HEK293 (cell line): Measurements from ENCODE around the gene DGKQ.

Experiments
- KLF10 ChIP-seq: fragments of 450-650 bp; IDR thresholded peaks from 2 replicates; pipeline ENCODE4 v1.5.1; 2018; ENCODE audit warnings: missing biosample characterization, mild to moderate bottlenecking, missing genetic modification characterization
- PRDM1 ChIP-seq: fragments of 450-650 bp; formaldehyde crosslinking; IDR thresholded peaks from 2 replicates; pipeline ENCODE4; 2016; ENCODE audit warnings: missing biosample characterization, missing genetic modification characterization
- RBAK ChIP-seq: fragments of 450-650 bp; formaldehyde crosslinking; IDR thresholded peaks from 2 replicates; pipeline ENCODE4 v1.5.1; 2016; ENCODE audit warnings: missing biosample characterization, missing genetic modification characterization
- SCRT2 ChIP-seq: fragments of 450-650 bp; formaldehyde crosslinking; IDR thresholded peaks from 2 replicates; pipeline ENCODE4 v1.5.1; 2016; ENCODE audit warnings: missing biosample characterization, missing genetic modification characterization
- SP2 ChIP-seq: fragments of 450-650 bp; formaldehyde crosslinking; IDR thresholded peaks from 2 replicates; pipeline ENCODE4 v1.5.1; 2016; ENCODE audit warnings: missing biosample characterization, missing genetic modification characterization
- SP7 ChIP-seq: fragments of 450-650 bp; formaldehyde crosslinking; IDR thresholded peaks from 2 replicates; pipeline ENCODE4 v1.5.1; 2016; ENCODE audit warnings: missing biosample characterization, missing genetic modification characterization
- TRIM28 ChIP-seq: IDR thresholded peaks from 2 replicates; pipeline ENCODE4 v1.6.1; 2011; ENCODE audit warnings: low read length, control low read depth, borderline replicate concordance
- ZEB2 ChIP-seq: fragments of 450-650 bp; formaldehyde crosslinking; IDR thresholded peaks from 2 replicates; pipeline ENCODE4 v1.5.1; 2016; ENCODE audit warnings: missing biosample characterization, missing genetic modification characterization
- ZFP37 ChIP-seq: fragments of 450-650 bp; formaldehyde crosslinking; IDR thresholded peaks from 2 replicates; pipeline ENCODE4 v1.5.1; 2016; ENCODE audit warnings: missing biosample characterization, missing genetic modification characterization
- ZNF114 ChIP-seq: fragments of 450-650 bp; formaldehyde crosslinking; IDR thresholded peaks from 2 replicates; pipeline ENCODE4 v1.5.0; 2017; ENCODE audit warnings: missing biosample characterization, missing genetic modification characterization
- ZNF121 ChIP-seq: fragments of 450-650 bp; formaldehyde crosslinking; IDR thresholded peaks from 2 replicates; pipeline ENCODE4 v1.5.1; 2016; ENCODE audit warnings: missing biosample characterization, missing genetic modification characterization
- ZNF169 ChIP-seq: fragments of 450-650 bp; formaldehyde crosslinking; IDR thresholded peaks from 2 replicates; pipeline ENCODE4 v1.5.1; 2016; ENCODE audit warnings: missing biosample characterization, missing genetic modification characterization
- ZNF239 ChIP-seq: fragments of 450-650 bp; formaldehyde crosslinking; IDR thresholded peaks from 2 replicates; pipeline ENCODE4 v1.5.1; 2016; ENCODE audit warnings: missing biosample characterization, missing genetic modification characterization
- TF ChIP-seq, protein P1 (sequence below): fragments of 450-650 bp; formaldehyde crosslinking; IDR thresholded peaks from 2 replicates; pipeline ENCODE4 v1.5.1; 2017; ENCODE audit warnings: missing biosample characterization, missing genetic modification characterization
- TF ChIP-seq, protein P2 (sequence below): fragments of 450-650 bp; formaldehyde crosslinking; IDR thresholded peaks from 2 replicates; pipeline ENCODE4 v1.5.0; 2017; ENCODE audit warnings: missing biosample characterization, missing genetic modification characterization, borderline replicate concordance
- TF ChIP-seq, protein P3 (sequence below): fragments of 450-650 bp; formaldehyde crosslinking; IDR thresholded peaks from 2 replicates; pipeline ENCODE4 v1.5.1; 2016; ENCODE audit warnings: missing biosample characterization, missing genetic modification characterization, borderline replicate concordance
- TF ChIP-seq, protein P4 (sequence below): fragments of 450-650 bp; formaldehyde crosslinking; IDR thresholded peaks from 2 replicates; pipeline ENCODE4 v1.5.1; 2016; ENCODE audit warnings: missing biosample characterization, missing genetic modification characterization
- TF ChIP-seq, protein P5 (sequence below): fragments of 450-650 bp; formaldehyde crosslinking; IDR thresholded peaks from 2 replicates; pipeline ENCODE4 v1.5.1; 2016; ENCODE audit warnings: missing biosample characterization, missing genetic modification characterization
- TF ChIP-seq, protein P6 (sequence below): fragments of 450-650 bp; formaldehyde crosslinking; IDR thresholded peaks from 2 replicates; pipeline ENCODE4 v1.5.1; 2016; ENCODE audit warnings: missing biosample characterization, missing genetic modification characterization

Gene DGKQ

DNA sequence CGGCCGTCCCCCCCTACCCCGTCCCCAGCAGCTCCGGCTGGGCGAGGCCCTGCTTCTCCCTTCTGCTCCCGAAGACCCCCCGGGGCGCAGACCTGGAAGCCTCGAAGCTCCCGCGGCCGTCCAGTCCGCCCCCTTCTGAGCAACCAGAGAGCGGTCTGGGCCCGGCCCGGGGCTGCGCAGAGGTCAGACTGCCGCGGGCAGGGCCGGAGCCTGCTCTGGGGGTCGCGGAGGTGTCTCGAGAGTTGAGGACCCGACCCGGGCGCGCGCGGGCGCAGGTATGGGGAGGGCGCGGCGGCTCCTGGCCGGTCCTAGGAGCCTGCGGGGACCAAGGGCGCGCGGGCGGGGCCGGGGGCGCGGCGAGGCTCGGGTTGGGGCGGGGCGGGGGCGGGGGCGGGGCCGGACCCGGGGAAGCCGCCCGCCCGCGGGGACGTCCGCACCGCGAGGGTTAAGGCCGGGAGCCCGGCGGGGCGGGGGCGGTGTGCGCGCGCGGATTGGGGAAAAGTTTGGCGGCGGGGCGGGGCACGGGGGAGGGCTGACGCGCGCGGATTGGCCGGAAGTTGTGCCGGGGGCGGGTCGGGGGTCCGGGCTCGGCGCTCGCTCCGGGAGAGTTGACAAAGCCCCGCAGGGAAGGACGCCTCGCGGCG, 37.8 kb upstream of the DGKQ start, which contains the start of gene FGFRL1 (continued):
- TF ChIP-seq, protein P1, sequence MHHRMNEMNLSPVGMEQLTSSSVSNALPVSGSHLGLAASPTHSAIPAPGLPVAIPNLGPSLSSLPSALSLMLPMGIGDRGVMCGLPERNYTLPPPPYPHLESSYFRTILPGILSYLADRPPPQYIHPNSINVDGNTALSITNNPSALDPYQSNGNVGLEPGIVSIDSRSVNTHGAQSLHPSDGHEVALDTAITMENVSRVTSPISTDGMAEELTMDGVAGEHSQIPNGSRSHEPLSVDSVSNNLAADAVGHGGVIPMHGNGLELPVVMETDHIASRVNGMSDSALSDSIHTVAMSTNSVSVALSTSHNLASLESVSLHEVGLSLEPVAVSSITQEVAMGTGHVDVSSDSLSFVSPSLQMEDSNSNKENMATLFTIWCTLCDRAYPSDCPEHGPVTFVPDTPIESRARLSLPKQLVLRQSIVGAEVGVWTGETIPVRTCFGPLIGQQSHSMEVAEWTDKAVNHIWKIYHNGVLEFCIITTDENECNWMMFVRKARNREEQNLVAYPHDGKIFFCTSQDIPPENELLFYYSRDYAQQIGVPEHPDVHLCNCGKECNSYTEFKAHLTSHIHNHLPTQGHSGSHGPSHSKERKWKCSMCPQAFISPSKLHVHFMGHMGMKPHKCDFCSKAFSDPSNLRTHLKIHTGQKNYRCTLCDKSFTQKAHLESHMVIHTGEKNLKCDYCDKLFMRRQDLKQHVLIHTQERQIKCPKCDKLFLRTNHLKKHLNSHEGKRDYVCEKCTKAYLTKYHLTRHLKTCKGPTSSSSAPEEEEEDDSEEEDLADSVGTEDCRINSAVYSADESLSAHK (tag by site-specific recombination), result no peak
- TF ChIP-seq ZNF169 (tag by site-specific recombination) (no peak), ZEB2 (tag by site-specific recombination) (peak; percentile 80), SP2 (tag by site-specific recombination) (0 out of 2 replicates have a peak, but pooled peaks have one; percentile 14), ZNF114 (tag by site-specific recombination) (no peak), ZFP37 (tag by site-specific recombination) (no peak), TRIM28 (no peak), ZNF121 (tag by site-specific recombination) (no peak), KLF10 (tag by site-specific recombination) (peak; percentile 92), SCRT2 (no peak), SP7 (tag by site-specific recombination) (no peak), ZNF239 (no peak), RBAK (tag by site-specific recombination) (no peak), PRDM1 (tag by site-specific recombination) (no peak)
- TF ChIP-seq, protein P2, sequence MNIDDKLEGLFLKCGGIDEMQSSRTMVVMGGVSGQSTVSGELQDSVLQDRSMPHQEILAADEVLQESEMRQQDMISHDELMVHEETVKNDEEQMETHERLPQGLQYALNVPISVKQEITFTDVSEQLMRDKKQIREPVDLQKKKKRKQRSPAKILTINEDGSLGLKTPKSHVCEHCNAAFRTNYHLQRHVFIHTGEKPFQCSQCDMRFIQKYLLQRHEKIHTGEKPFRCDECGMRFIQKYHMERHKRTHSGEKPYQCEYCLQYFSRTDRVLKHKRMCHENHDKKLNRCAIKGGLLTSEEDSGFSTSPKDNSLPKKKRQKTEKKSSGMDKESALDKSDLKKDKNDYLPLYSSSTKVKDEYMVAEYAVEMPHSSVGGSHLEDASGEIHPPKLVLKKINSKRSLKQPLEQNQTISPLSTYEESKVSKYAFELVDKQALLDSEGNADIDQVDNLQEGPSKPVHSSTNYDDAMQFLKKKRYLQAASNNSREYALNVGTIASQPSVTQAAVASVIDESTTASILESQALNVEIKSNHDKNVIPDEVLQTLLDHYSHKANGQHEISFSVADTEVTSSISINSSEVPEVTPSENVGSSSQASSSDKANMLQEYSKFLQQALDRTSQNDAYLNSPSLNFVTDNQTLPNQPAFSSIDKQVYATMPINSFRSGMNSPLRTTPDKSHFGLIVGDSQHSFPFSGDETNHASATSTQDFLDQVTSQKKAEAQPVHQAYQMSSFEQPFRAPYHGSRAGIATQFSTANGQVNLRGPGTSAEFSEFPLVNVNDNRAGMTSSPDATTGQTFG (tag by site-specific recombination), result no peak
- TF ChIP-seq, protein P3, sequence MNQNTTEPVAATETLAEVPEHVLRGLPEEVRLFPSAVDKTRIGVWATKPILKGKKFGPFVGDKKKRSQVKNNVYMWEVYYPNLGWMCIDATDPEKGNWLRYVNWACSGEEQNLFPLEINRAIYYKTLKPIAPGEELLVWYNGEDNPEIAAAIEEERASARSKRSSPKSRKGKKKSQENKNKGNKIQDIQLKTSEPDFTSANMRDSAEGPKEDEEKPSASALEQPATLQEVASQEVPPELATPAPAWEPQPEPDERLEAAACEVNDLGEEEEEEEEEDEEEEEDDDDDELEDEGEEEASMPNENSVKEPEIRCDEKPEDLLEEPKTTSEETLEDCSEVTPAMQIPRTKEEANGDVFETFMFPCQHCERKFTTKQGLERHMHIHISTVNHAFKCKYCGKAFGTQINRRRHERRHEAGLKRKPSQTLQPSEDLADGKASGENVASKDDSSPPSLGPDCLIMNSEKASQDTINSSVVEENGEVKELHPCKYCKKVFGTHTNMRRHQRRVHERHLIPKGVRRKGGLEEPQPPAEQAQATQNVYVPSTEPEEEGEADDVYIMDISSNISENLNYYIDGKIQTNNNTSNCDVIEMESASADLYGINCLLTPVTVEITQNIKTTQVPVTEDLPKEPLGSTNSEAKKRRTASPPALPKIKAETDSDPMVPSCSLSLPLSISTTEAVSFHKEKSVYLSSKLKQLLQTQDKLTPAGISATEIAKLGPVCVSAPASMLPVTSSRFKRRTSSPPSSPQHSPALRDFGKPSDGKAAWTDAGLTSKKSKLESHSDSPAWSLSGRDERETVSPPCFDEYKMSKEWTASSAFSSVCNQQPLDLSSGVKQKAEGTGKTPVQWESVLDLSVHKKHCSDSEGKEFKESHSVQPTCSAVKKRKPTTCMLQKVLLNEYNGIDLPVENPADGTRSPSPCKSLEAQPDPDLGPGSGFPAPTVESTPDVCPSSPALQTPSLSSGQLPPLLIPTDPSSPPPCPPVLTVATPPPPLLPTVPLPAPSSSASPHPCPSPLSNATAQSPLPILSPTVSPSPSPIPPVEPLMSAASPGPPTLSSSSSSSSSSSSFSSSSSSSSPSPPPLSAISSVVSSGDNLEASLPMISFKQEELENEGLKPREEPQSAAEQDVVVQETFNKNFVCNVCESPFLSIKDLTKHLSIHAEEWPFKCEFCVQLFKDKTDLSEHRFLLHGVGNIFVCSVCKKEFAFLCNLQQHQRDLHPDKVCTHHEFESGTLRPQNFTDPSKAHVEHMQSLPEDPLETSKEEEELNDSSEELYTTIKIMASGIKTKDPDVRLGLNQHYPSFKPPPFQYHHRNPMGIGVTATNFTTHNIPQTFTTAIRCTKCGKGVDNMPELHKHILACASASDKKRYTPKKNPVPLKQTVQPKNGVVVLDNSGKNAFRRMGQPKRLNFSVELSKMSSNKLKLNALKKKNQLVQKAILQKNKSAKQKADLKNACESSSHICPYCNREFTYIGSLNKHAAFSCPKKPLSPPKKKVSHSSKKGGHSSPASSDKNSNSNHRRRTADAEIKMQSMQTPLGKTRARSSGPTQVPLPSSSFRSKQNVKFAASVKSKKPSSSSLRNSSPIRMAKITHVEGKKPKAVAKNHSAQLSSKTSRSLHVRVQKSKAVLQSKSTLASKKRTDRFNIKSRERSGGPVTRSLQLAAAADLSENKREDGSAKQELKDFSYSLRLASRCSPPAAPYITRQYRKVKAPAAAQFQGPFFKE, result no peak
- TF ChIP-seq, protein P4, sequence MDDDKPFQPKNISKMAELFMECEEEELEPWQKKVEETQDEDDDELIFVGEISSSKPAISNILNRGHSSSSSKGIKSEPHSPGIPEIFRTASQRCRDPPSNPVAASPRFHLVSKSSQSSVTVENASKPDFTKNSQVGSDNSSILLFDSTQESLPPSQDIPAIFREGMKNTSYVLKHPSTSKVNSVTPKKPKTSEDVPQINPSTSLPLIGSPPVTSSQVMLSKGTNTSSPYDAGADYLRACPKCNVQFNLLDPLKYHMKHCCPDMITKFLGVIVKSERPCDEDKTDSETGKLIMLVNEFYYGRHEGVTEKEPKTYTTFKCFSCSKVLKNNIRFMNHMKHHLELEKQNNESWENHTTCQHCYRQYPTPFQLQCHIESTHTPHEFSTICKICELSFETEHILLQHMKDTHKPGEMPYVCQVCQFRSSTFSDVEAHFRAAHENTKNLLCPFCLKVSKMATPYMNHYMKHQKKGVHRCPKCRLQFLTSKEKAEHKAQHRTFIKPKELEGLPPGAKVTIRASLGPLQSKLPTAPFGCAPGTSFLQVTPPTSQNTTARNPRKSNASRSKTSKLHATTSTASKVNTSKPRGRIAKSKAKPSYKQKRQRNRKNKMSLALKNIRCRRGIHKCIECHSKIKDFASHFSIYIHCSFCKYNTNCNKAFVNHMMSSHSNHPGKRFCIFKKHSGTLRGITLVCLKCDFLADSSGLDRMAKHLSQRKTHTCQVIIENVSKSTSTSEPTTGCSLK (tag by site-specific recombination), result no peak
- TF ChIP-seq, protein P5, sequence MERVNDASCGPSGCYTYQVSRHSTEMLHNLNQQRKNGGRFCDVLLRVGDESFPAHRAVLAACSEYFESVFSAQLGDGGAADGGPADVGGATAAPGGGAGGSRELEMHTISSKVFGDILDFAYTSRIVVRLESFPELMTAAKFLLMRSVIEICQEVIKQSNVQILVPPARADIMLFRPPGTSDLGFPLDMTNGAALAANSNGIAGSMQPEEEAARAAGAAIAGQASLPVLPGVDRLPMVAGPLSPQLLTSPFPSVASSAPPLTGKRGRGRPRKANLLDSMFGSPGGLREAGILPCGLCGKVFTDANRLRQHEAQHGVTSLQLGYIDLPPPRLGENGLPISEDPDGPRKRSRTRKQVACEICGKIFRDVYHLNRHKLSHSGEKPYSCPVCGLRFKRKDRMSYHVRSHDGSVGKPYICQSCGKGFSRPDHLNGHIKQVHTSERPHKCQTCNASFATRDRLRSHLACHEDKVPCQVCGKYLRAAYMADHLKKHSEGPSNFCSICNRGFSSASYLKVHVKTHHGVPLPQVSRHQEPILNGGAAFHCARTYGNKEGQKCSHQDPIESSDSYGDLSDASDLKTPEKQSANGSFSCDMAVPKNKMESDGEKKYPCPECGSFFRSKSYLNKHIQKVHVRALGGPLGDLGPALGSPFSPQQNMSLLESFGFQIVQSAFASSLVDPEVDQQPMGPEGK (tag by site-specific recombination), result no peak
- TF ChIP-seq, protein P6, sequence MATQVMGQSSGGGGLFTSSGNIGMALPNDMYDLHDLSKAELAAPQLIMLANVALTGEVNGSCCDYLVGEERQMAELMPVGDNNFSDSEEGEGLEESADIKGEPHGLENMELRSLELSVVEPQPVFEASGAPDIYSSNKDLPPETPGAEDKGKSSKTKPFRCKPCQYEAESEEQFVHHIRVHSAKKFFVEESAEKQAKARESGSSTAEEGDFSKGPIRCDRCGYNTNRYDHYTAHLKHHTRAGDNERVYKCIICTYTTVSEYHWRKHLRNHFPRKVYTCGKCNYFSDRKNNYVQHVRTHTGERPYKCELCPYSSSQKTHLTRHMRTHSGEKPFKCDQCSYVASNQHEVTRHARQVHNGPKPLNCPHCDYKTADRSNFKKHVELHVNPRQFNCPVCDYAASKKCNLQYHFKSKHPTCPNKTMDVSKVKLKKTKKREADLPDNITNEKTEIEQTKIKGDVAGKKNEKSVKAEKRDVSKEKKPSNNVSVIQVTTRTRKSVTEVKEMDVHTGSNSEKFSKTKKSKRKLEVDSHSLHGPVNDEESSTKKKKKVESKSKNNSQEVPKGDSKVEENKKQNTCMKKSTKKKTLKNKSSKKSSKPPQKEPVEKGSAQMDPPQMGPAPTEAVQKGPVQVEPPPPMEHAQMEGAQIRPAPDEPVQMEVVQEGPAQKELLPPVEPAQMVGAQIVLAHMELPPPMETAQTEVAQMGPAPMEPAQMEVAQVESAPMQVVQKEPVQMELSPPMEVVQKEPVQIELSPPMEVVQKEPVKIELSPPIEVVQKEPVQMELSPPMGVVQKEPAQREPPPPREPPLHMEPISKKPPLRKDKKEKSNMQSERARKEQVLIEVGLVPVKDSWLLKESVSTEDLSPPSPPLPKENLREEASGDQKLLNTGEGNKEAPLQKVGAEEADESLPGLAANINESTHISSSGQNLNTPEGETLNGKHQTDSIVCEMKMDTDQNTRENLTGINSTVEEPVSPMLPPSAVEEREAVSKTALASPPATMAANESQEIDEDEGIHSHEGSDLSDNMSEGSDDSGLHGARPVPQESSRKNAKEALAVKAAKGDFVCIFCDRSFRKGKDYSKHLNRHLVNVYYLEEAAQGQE (tag by site-specific recombination), result no peak
